Measurements from ENCODE around the gene EIF1.
"Not testable (repeated sequence)": the region's sequence is repeated elsewhere in the genome, so short reads cannot be mapped to it uniquely, and the experiment has no call there.

EIF1 gene

GRCh38 chr17:41678907-41679739 lies 9.6 kb upstream of the EIF1 start:
- DNase-seq (ENCODE audit: low spot score): peak; percentile 58

GRCh38 chr17:41679740-41680425 lies 8.8 kb upstream of the EIF1 start:
- DNase-seq (ENCODE audit: low spot score): no peak

GRCh38 chr17:41680426-41681040 lies 8.2 kb upstream of the EIF1 start:
- DNase-seq (ENCODE audit: low spot score): no peak

DNA sequence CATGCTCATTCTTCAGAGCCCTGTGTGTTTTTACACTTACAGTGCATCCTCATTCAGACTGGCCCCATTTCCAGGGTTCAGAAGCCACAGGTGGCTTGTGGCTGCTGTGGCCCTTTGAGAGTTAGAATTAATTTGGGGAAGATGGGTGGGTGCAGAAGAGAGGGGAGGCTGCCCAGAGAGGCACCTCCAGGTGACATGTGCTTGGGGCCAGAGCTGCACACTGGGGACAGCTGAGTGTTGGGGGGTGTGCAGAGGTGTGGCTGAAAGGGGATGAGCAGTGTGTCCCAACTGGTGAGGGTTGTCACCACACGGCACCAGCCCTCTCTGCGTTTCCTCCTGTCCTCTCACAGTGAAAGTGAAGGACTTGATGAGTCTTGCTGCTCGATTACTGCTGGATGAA lies 6.9 kb upstream of the EIF1 start:
- DNase-seq (ENCODE audit: low spot score): no peak

DNA sequence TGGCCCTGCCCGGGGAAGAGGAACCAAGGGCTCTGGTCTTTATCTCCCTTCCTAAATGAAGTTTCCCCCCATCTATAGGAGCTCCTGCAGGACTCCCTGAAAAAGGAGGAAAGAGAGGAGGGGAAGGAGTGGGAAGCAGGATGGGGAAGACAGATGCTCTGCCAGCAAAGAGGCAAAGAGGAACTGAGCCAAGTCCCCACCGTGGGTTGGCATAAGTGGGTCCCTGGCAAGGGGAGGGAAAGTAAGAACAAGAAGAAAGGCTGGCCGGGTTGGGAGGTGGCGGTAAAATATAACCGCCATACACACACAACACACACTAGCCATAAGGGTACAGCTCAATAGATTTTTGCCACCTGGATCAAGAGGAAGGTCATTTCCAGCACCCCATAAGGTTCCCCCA lies 6.1 kb upstream of the EIF1 start:
- no peak for DNase-seq (ENCODE audit: low spot score)

DNA sequence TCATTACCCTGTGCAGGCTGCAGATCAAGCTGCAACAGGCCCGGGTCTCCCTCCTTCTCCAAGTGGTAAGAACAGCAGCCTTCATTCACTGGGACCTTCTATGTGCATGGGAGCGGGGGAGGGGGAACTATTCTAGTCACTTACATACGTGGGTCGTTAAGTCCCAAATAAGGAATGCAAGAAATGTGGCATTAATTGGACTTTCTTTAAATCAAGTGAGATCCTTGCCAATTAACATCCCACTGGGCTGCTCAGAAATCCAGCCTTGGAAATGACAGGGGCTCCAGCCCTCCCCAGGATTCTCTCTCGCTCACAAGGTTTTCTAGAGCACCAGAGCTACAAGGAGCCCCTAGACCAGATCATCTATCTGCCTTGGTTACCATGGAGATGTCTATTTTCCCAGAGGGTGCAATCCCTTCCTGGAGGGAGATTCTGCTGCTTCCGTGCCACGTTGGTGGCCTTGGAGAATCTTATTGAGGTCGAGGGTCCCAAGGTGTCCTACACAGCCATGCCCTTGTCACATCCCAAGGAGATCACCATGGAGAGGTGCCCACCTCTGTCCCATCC lies 5.2 kb upstream of the EIF1 start:
- no peak for DNase-seq (ENCODE audit: low spot score)

- DNase-seq (ENCODE audit: low spot score): no peak
These were observed 4.7 kb upstream of the EIF1 start for GRCh38 chr17:41684035-41684434.

DNA sequence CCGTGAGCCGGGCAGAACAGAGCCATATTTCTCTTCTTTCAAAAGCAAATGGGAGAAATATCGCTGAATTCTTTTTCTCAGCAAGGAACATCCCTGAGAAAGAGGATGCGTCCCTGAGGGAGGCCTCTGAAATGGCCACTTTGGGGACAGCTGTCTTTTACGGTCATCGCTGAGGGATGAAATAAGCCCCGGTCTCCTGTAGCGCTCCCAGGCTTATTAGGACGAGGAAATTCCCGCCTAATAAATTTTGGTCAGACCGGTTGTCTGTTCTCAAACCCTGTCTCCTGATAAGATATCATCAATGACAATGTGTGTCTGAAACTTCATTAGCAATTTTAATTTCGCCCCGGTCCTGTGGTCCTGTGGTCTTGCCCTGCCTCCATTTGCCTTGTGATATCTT lies 2.9 kb upstream of the EIF1 start:
- not testable (repeated sequence) for DNase-seq (ENCODE audit: low spot score)

- no peak for DNase-seq (ENCODE audit: low spot score)
These were observed 2.4 kb upstream of the EIF1 start for GRCh38 chr17:41686281-41686680.

DNA sequence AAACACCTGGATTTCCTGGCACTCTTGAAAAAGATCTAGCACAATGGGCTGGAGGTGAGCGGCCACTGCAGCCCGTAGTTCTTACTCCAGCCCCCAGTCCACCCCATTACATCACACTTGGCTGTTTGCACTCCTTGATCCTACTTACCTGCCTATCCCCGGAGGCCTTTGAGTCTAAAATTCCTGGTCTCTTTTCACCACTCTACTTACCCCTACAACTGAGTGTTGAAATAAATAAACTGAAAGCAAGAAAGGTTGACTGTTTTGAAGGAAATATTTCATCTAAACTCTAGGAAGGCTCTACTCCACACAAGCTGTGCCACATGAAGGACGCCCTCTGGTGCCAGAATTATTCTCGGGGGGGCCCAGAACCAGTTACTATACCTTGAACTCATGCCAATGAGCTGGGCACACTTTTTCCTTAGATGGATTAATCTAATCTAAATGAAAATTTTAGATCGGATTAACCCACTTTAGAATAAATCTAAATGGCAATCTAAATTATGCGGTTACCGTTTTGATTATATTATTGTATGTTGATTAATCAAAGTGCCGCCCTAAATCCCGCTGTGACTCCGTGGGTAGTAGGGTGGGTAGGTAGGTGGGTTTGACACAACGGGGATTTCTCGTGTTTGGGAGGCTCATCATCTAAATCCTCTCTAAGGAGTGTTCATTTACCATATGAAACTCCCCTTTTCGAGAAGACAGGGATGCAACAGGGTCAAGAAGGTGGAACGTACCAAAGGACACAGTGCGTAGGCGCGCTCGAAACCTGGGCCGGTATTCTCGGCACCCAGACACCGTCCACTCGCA lies 651 bp upstream of the EIF1 start:
- DNase-seq (ENCODE audit: low spot score): peak; percentile 89

- DNase-seq (ENCODE audit: low spot score): peak; percentile 86
These were observed 1.0 kb downstream of the EIF1 start for GRCh38 chr17:41689497-41690299.

GRCh38 chr17:41690497-41690896 lies 1.8 kb downstream of the EIF1 start:
- DNase-seq (ENCODE audit: low spot score): no peak

GRCh38 chr17:41691031-41691777 lies 2.5 kb downstream of the EIF1 start:
- DNase-seq (ENCODE audit: low spot score): peak; percentile 43

GRCh38 chr17:41692722-41693521 lies 4.2 kb downstream of the EIF1 start:
- peak; percentile 58 for DNase-seq (ENCODE audit: low spot score)

GRCh38 chr17:41695134-41695661 lies 6.5 kb downstream of the EIF1 start:
- peak; percentile 24 for DNase-seq (ENCODE audit: low spot score)

DNA sequence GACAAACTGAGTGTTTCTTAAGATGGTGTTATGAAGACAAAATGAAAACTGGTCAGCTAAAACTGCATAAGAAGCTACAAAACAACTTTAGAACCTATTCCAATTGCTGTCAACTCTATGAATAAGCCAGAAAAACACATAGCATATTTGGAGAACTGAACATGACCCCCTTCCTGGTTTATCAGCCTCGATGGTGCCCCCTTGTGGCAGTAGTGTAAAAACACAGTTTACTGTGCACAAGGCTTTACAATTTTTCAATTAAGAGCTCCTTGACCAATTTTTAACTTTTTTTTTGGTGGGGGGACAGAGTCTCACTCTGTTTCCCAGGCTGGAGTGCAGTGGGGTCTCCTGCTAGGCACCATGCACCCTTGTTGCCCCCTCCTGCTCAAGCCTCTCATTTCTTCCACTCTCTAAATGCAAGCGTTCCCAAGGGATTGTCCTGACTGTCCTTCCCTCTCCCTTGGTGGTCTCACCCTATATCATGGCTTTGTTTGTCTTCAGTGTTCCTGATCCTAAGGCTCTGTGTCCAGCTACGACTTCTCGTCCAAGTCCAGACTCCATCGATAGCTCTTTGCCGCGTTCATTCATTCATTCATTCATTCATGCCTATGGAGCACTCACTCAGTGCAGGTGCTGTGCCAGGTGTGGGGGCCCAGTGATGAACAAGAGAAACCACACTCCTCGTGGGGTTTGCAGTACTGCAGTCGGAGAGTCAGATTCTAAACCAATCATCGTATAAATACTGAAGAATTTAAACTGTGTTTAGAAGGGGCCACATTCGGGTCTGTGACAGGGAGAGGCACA lies 7.5 kb downstream of the EIF1 start:
- peak; percentile 94 for DNase-seq (ENCODE audit: low spot score)

DNA sequence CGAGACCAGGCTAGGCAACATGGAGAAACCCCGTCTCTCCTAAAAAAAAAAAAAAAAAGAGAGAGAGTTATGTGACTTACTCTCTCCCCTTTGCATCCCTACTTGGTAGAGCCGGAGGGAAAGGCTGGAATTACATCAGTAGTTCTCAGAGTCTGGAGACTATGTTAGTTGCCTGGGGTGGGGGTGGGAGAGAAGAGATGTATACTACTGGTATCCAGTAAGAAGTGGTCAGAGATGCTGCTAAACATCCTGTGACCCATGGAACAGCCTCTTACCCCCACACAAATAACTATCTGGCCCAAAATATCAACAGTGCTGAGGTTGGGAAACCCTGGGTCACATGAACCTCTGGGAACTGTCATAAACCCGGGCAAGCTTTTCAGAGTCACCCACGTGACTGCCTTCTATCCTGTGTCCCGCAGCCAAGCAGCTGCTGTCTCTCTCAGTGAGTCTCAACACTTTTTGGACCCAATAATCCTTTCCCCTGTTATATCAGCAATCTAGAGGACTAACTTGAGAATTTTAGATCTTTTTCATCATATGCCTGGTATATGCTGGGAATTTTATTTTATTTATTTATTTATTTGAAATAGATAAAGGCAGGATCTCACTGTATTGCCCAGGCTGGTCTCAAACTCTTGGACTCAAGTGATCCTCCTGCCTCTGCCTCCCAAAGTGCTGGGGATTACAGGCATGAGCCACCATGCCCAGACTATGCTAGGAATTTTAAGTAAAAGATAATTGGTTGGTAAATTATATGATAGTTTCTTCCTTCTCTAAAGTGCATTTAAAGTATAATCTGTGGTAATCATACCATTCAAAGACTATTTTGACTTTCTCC lies 8.7 kb downstream of the EIF1 start:
- peak; percentile 42 for DNase-seq (ENCODE audit: low spot score)

All from NAMALWA (cell line).